ENCODE results near the gene SIGLEC14.

GRCh38 chr19:51687791-51688670 is 41.4 kb upstream of the SIGLEC14 start:
- no peak for TF ChIP-seq CTCF (conservative IDR thresholded peaks at IDR 0.05; ENCODE audit: low read depth, low read length)
- TF ChIP-seq EZH2 (IDR thresholded peaks at IDR 0.05; ENCODE audit: borderline replicate concordance, low read depth, low read length, poor library complexity, severe bottlenecking), result no peak
